ENCODE data around the gene MYMK.

- TF ChIP-seq CTCF (conservative IDR thresholded peaks at IDR 0.05; ENCODE audit: low read depth, low read length), result no peak
- TF ChIP-seq MXI1 (IDR thresholded peaks at IDR 0.05; ENCODE audit: borderline replicate concordance, low read depth, low read length), result no peak
- no peak for TF ChIP-seq RCOR1 (IDR thresholded peaks at IDR 0.05; ENCODE audit: insufficient replicate concordance, low read length)
- no peak for TF ChIP-seq POLR2A (IDR thresholded peaks at IDR 0.05; ENCODE audit: low read depth, low read length)
- no peak for TF ChIP-seq RAD21 (IDR thresholded peaks at IDR 0.05; ENCODE audit: low read length)
- TF ChIP-seq, protein P1, sequence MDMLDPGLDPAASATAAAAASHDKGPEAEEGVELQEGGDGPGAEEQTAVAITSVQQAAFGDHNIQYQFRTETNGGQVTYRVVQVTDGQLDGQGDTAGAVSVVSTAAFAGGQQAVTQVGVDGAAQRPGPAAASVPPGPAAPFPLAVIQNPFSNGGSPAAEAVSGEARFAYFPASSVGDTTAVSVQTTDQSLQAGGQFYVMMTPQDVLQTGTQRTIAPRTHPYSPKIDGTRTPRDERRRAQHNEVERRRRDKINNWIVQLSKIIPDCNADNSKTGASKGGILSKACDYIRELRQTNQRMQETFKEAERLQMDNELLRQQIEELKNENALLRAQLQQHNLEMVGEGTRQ (IDR thresholded peaks at IDR 0.05; ENCODE audit: low read depth, low read length), result no peak
These were observed 30.0 kb upstream of the MYMK start for GRCh38 chr9:133554729-133555128.
